DND-41 (cell line): ENCODE data around the gene NPHP4.

Source experiments
- EZH2 ChIP-seq: IDR thresholded peaks from 3 replicates; pipeline ENCODE4 v1.6.1; 2012; ENCODE audit warnings: borderline replicate concordance, low read depth, mild to moderate bottlenecking, moderate library complexity, low read length, inconsistent platforms; ENCODE audit not compliant: severe bottlenecking
- TF ChIP-seq, protein P1 (sequence below): IDR thresholded peaks from 2 replicates; pipeline ENCODE4 v1.5.1; 2012; ENCODE audit warnings: borderline replicate concordance, low read length, moderate library complexity, mild to moderate bottlenecking; ENCODE audit not compliant: poor library complexity, severe bottlenecking; ENCODE audit errors: extremely low read depth

DNA sequence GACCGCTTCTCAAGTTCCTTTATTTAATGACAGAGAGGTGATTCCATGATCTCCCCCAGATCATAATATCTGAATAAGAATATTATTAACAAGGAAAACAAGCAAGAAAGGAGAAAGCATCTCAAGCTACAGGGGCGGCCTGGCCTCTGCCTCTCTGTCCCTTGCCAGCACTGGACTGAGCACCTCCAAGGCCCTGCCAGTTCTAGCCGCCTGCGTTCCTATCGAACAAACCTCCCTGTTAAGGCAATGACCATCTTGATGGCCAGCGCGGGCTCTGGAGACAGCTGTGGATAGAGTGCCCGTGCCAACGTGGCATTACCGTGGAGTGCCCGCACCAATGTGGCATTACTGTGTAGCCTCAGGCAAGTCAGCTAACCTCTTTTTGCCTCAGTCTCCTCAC lies 84.8 kb downstream of the NPHP4 start:
- TF ChIP-seq, protein P1, sequence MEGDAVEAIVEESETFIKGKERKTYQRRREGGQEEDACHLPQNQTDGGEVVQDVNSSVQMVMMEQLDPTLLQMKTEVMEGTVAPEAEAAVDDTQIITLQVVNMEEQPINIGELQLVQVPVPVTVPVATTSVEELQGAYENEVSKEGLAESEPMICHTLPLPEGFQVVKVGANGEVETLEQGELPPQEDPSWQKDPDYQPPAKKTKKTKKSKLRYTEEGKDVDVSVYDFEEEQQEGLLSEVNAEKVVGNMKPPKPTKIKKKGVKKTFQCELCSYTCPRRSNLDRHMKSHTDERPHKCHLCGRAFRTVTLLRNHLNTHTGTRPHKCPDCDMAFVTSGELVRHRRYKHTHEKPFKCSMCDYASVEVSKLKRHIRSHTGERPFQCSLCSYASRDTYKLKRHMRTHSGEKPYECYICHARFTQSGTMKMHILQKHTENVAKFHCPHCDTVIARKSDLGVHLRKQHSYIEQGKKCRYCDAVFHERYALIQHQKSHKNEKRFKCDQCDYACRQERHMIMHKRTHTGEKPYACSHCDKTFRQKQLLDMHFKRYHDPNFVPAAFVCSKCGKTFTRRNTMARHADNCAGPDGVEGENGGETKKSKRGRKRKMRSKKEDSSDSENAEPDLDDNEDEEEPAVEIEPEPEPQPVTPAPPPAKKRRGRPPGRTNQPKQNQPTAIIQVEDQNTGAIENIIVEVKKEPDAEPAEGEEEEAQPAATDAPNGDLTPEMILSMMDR: no peak
- TF ChIP-seq EZH2: no peak
